Thoracic aorta (tissue), 2 donors: ENCODE measurements around the gene TSHZ2. TPM values are rescaled to one million over a fixed set of nuclear protein-coding genes. Genes with fewer than 3 reads are reported as not detected.

Source experiments
- ATAC-seq: fragments of 150-250 bp; one replicate; pipeline ENCODE4 v1.8.0; 2017; ENCODE audit warnings: low read depth; ENCODE audit not compliant: insufficient number of reproducible peaks, low FRiP score
- DNase-seq: peaks from one replicate; pipeline ENCODE4 v3.0.0-alpha.2; 2020; ENCODE audit warnings: low spot score
- H3K27ac ChIP-seq, 2 donors: fragments of 200-600 bp; sonication (generic); 1 replicate in 1 of 2; 2 replicates in 1 of 2; pipeline ENCODE4 v1.5.1; 2016; ENCODE audit warnings: mild to moderate bottlenecking in 2 of 2, moderate library complexity in 2 of 2
- H3K27me3 ChIP-seq: fragments of 200-600 bp; sonication (generic); replicated peaks from 2 replicates; pipeline ENCODE4 v1.6.0; 2016; ENCODE audit warnings: mild to moderate bottlenecking; ENCODE audit not compliant: insufficient read depth
- H3K36me3 ChIP-seq: fragments of 200-600 bp; sonication (generic); one replicate; pipeline ENCODE4 v1.5.1; 2016
- H3K4me1 ChIP-seq, 2 donors: fragments of 200-600 bp; sonication (generic); 1 replicate in 1 of 2; 2 replicates in 1 of 2; pipeline versions ENCODE4 v1.5.1 to v1.6.0; 2016; ENCODE audit warnings: low read depth in 2 of 2, mild to moderate bottlenecking in 1 of 2; ENCODE audit not compliant: control insufficient read depth in 1 of 2
- H3K4me3 ChIP-seq: fragments of 200-600 bp; sonication (generic); 2 replicates; pipeline ENCODE4 v1.5.1; 2016; ENCODE audit warnings: mild to moderate bottlenecking
- H3K9me3 ChIP-seq: fragments of 200-600 bp; sonication (generic); 2 replicates; pipeline ENCODE4 v1.5.1; 2016
- total RNA-seq, 2 donors: library from RNA; depleted of rRNA; stranded (reverse); fragments of >200 nt; gene quantifications; one replicate each; pipeline versions ENCODE4 v1.1.0 to v1.2.3, GENCODE V29; 2016
- TF ChIP-seq, protein P1 (sequence below): fragments of 200-600 bp; sonication (generic); IDR thresholded peaks from one replicate; pipeline ENCODE4 v1.5.1; 2019; ENCODE audit warnings: antibody characterized with exemption

TSHZ2 gene
- total RNA-seq, 2 donors from 2014 or later, result 8.4 to 32.6 TPM

DNA sequence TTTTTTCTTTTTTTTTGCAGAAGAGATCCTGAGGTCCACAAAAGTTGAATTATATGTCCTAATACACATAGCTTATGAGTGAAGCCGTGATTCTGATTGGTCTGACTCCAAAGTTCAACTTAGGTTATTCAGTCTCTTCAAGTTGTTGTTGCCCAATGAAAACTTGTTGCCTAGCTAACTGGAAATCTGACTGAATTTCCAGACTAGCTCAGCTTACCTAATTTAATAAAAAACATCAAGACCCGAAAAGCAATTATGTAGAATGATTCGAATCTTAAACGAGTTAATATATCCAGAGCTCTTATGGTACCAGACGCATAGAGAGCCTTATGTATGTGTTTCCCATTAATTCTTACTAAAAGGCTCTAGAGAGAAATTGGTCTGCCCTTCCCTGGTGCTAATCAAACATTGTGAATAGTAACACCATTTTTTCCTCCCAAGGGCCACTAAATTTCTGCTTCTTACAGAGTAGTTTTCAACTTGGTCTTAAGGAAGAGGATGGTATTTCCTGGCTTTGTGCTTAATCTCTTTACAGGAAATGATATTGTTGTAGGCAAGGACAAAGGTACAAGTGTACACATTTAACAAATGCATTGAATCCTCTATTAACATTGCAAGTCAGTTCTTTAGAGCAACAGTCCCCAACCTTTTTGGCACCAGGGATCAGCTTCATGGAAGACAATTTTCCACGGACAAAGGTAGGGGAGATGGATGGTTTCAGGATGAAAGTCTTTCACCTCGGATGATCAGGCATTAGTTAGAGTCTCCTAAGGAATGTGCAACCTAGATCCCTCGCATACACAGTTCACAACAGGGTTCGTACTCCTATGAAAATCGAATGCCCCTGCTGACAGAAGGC, 107.9 kb downstream of the TSHZ2 start:
- no peaks in the 10 kb centered on the region for H3K9me3 ChIP-seq
- H3K27me3 ChIP-seq, result no peaks in the 10 kb centered on the region
- TF ChIP-seq, protein P1, sequence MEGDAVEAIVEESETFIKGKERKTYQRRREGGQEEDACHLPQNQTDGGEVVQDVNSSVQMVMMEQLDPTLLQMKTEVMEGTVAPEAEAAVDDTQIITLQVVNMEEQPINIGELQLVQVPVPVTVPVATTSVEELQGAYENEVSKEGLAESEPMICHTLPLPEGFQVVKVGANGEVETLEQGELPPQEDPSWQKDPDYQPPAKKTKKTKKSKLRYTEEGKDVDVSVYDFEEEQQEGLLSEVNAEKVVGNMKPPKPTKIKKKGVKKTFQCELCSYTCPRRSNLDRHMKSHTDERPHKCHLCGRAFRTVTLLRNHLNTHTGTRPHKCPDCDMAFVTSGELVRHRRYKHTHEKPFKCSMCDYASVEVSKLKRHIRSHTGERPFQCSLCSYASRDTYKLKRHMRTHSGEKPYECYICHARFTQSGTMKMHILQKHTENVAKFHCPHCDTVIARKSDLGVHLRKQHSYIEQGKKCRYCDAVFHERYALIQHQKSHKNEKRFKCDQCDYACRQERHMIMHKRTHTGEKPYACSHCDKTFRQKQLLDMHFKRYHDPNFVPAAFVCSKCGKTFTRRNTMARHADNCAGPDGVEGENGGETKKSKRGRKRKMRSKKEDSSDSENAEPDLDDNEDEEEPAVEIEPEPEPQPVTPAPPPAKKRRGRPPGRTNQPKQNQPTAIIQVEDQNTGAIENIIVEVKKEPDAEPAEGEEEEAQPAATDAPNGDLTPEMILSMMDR, result no peak
- no peak overlapping the region for H3K4me3 ChIP-seq
- DNase-seq, result no peak
- ATAC-seq, result no peak
- H3K4me1 ChIP-seq, result no peaks in the 10 kb centered on the region
- H3K27ac ChIP-seq, result no peak overlapping the region
- H3K36me3 ChIP-seq, result no peaks in the 10 kb centered on the region

DNA sequence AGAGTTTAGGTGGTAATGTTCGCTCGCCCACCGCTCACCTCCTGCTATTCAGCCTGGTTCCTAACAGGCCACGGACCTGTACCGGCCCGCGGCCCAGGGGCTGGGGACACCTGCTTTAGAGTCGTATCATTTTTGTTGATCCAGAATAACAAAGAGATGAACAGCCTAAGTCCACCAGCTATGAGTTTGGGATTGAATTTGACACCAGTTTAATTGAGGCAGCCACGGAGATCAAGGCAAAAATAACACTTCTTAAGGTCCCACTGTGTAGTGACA, 108.5 kb downstream of the TSHZ2 start:
- no peaks in the 10 kb centered on the region for H3K4me1 ChIP-seq
- no peak overlapping the region for H3K4me3 ChIP-seq
- no peak for DNase-seq
- H3K9me3 ChIP-seq, result no peaks in the 10 kb centered on the region
- H3K27me3 ChIP-seq, result no peaks in the 10 kb centered on the region
- H3K27ac ChIP-seq, result no peak overlapping the region
- H3K36me3 ChIP-seq, result no peaks in the 10 kb centered on the region
- ATAC-seq, result no peak
- TF ChIP-seq, protein P1, result no peak

DNA sequence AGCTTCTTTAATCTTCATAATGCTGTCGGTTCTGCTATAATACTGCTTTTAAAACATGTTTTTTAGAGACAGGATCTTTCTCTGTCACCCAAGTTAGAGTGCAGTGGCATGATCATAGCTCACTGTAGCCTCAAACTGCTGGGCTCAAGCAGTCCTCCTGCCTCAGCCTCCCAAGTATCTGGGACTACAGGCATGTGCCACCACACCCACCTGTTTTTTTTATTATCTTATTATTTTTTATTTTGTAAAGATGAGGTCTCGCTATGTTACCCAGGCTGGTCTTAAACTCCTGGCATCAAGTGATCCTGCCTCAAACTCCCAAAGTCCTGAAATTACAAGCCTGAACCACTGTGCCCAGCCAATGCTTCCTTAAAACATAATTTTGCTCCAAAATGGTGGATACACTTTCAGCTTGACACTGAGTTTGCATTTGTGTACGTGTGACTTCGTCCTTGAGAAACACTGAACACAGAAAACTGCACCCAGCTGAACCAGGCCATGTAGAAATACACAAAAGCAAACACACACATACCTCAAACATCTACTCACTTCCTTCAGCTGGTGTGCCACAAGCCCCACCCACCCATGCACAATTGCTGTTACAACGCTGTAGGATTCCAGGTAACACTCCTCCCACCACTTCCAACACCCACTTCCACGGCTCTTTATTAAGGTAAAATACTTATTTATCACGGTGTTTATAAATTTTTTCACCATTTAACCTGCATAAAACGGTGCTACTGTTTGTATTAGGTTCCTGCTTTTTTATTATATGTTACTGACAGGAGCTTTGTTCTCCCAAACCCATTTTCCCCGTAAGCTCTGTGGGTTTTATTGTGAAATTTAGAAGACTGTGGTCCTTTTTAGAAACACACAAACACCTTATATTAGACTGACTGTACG, 109.1 kb downstream of the TSHZ2 start:
- Histone ChIP-seq H3K4me1 (no peaks in the 10 kb centered on the region), H3K36me3 (no peaks in the 10 kb centered on the region), H3K27ac (no peak overlapping the region), H3K9me3 (no peaks in the 10 kb centered on the region), H3K4me3 (no peak overlapping the region), H3K27me3 (no peaks in the 10 kb centered on the region)
- TF ChIP-seq, protein P1, result no peak
- ATAC-seq, result no peak
- DNase-seq, result no peak

DNA sequence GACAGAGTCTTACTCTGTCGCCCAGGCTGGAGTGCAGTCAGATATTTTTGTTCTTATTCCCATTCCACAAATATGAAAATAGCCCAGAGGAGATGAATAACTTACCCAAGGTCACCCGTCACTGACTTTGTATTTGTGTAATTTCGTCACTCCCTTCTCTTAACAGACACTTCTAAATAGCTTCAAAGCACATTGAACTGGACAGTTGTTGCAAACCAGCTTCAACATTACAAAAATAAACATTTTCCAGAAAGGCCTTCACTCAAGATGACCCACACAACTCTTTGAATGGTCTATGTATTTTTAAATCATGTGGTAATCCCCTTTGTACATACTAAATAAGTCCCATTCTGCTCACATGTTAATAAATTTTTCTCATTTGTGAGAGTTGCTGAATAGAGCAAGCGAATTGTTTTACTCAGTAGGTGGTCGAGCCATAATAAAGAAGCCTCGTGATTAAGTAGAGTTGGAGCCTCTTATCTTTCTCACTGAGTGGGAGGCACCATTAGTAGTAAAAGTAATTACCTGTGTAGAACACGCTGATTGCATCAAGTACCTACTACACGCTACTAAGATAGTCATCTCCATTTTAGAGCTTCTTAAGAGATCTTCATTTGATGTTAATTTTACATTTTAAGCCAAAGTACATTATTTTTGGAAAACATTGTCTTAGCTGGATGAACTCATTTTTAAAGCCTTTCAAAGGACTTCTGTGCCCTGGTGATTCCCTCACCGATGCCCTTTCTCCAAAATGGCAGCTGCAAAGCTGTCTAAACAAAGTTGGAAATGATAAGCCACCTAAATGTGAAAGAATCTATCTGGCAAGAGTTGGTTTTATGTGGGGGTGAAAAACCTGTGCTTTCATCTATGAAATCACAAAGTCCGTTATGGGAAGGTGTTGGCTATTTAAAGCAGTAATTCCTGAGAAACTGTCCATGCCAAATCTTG, 110.0 kb downstream of the TSHZ2 start:
- no peaks in the 10 kb centered on the region for H3K4me1 ChIP-seq
- no peak overlapping the region for H3K27ac ChIP-seq
- no peak for ATAC-seq
- no peak overlapping the region for H3K4me3 ChIP-seq
- TF ChIP-seq, protein P1, result no peak
- H3K27me3 ChIP-seq, result no peaks in the 10 kb centered on the region
- H3K9me3 ChIP-seq, result no peaks in the 10 kb centered on the region
- no peaks in the 10 kb centered on the region for H3K36me3 ChIP-seq
- DNase-seq, result no peak
